Measurements from ENCODE around the gene FGF18. TPM values are rescaled to one million over a fixed set of nuclear protein-coding genes. Genes with fewer than 3 reads are reported as not detected.

The FGF18 gene
- total and polyA plus RNA-seq, 9 of the 15 experiments (the other 6 are each of a cell fraction or from before 2014, with no cell fraction given) = 0.05 to 0.18 (median 0.11) TPM; not detected in 6

DNA sequence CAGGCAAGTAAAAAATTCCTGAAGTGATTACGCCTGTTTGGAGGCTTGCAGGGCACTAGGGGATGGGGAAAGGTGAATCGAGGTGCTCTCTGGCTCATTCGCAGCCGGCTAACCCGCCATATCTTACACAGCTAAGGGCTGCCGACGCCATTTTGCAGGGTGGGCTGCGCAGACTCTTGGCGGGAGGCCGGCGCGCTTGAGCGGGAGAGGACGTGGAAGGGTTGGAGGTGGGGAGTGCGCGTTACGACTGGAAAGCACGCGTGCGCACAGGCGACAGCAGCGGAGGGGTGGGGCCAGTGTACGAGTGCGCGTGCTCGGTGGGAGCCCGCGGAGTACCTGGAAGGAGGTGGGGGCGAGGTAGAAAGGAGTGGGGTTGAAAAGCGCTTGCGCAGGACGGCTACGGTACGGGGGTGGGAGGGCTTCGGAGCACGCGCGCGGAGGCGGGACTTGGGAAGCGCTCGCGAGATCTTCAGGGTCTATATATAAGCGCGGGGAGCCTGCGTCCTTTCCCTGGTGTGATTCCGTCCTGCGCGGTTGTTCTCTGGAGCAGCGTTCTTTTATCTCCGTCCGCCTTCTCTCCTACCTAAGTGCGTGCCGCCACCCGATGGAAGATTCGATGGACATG lies 32.0 kb upstream of the FGF18 start, which contains the start of gene NPM1 (continued):
- TF ChIP-seq ZNF3 (CRISPR knock-in tag; IDR thresholded peaks at IDR 0.05) = no peak
- TF ChIP-seq HSF4 (CRISPR knock-in tag; IDR thresholded peaks at IDR 0.05; ENCODE audit: borderline replicate concordance) = no peak
- peak in 1 of 2 experiments; percentile 91; a peak in 1 of 4 replicates for TF ChIP-seq FOXA3 (CRISPR knock-in tag; conservative IDR thresholded peaks at IDR 0.05 in 1 of 2, IDR thresholded peaks at IDR 0.05 in 1 of 2)
- TF ChIP-seq POLR2AphosphoS5 (IDR thresholded peaks at IDR 0.05; ENCODE audit: control insufficient read depth, insufficient read depth, low read depth, low read length) = peak; percentile 93
- TF ChIP-seq MIER1 (IDR thresholded peaks at IDR 0.05; ENCODE audit: low read depth) = no peak
- no peak for TF ChIP-seq RBM22 (IDR thresholded peaks at IDR 0.05; ENCODE audit: low read depth, low read length, poor library complexity, severe bottlenecking)
- TF ChIP-seq KDM1A (IDR thresholded peaks at IDR 0.05) = no peak
- TF ChIP-seq HNRNPK (IDR thresholded peaks at IDR 0.05; ENCODE audit: low read depth, low read length, poor library complexity, severe bottlenecking) = no peak
- TF ChIP-seq FIP1L1 (IDR thresholded peaks at IDR 0.05; ENCODE audit: low read depth, low read length, poor library complexity, severe bottlenecking) = peak; percentile 17
- TF ChIP-seq COPS2 (conservative IDR thresholded peaks at IDR 0.05) = no peak
- TF ChIP-seq ZNF79 (CRISPR knock-in tag; IDR thresholded peaks at IDR 0.05; ENCODE audit: low read depth) = no peak
- TF ChIP-seq, protein P1, sequence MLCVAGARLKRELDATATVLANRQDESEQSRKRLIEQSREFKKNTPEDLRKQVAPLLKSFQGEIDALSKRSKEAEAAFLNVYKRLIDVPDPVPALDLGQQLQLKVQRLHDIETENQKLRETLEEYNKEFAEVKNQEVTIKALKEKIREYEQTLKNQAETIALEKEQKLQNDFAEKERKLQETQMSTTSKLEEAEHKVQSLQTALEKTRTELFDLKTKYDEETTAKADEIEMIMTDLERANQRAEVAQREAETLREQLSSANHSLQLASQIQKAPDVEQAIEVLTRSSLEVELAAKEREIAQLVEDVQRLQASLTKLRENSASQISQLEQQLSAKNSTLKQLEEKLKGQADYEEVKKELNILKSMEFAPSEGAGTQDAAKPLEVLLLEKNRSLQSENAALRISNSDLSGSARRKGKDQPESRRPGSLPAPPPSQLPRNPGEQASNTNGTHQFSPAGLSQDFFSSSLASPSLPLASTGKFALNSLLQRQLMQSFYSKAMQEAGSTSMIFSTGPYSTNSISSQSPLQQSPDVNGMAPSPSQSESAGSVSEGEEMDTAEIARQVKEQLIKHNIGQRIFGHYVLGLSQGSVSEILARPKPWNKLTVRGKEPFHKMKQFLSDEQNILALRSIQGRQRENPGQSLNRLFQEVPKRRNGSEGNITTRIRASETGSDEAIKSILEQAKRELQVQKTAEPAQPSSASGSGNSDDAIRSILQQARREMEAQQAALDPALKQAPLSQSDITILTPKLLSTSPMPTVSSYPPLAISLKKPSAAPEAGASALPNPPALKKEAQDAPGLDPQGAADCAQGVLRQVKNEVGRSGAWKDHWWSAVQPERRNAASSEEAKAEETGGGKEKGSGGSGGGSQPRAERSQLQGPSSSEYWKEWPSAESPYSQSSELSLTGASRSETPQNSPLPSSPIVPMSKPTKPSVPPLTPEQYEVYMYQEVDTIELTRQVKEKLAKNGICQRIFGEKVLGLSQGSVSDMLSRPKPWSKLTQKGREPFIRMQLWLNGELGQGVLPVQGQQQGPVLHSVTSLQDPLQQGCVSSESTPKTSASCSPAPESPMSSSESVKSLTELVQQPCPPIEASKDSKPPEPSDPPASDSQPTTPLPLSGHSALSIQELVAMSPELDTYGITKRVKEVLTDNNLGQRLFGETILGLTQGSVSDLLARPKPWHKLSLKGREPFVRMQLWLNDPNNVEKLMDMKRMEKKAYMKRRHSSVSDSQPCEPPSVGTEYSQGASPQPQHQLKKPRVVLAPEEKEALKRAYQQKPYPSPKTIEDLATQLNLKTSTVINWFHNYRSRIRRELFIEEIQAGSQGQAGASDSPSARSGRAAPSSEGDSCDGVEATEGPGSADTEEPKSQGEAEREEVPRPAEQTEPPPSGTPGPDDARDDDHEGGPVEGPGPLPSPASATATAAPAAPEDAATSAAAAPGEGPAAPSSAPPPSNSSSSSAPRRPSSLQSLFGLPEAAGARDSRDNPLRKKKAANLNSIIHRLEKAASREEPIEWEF (CRISPR knock-in tag; IDR thresholded peaks at IDR 0.05) = no peak
- TF ChIP-seq, protein P2, sequence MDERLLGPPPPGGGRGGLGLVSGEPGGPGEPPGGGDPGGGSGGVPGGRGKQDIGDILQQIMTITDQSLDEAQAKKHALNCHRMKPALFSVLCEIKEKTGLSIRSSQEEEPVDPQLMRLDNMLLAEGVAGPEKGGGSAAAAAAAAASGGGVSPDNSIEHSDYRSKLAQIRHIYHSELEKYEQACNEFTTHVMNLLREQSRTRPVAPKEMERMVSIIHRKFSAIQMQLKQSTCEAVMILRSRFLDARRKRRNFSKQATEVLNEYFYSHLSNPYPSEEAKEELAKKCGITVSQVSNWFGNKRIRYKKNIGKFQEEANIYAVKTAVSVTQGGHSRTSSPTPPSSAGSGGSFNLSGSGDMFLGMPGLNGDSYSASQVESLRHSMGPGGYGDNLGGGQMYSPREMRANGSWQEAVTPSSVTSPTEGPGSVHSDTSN (CRISPR knock-in tag; IDR thresholded peaks at IDR 0.05; ENCODE audit: low read depth) = no peak
- TF ChIP-seq, protein P2 (tag; conservative IDR thresholded peaks at IDR 0.05; ENCODE audit: low read depth) = no peak
- TF ChIP-seq, protein P3, sequence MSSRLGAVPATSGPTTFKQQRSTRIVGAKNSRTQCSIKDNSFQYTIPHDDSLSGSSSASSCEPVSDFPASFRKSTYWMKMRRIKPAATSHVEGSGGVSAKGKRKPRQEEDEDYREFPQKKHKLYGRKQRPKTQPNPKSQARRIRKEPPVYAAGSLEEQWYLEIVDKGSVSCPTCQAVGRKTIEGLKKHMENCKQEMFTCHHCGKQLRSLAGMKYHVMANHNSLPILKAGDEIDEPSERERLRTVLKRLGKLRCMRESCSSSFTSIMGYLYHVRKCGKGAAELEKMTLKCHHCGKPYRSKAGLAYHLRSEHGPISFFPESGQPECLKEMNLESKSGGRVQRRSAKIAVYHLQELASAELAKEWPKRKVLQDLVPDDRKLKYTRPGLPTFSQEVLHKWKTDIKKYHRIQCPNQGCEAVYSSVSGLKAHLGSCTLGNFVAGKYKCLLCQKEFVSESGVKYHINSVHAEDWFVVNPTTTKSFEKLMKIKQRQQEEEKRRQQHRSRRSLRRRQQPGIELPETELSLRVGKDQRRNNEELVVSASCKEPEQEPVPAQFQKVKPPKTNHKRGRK (tag; IDR thresholded peaks at IDR 0.05) = no peak
- no peak for TF ChIP-seq ZNF316 (IDR thresholded peaks at IDR 0.05)
- TF ChIP-seq ZNF431 (CRISPR knock-in tag; IDR thresholded peaks at IDR 0.05) = peak; percentile 86
- no peak for TF ChIP-seq ZNF354B (CRISPR knock-in tag; IDR thresholded peaks at IDR 0.05)
- TF ChIP-seq ZFPM2 (CRISPR knock-in tag; IDR thresholded peaks at IDR 0.05) = no peak
- no peak for TF ChIP-seq RFX1 (IDR thresholded peaks at IDR 0.05)
